ENCODE measurements around the gene CBFB.

- TF ChIP-seq ZNF274 (IDR thresholded peaks at IDR 0.05; ENCODE audit: low read depth, low read length) (no peak), YY1 (IDR thresholded peaks at IDR 0.05; ENCODE audit: insufficient read depth, insufficient read length) (no peak), SUZ12 (IDR thresholded peaks at IDR 0.05; ENCODE audit: extremely low read depth, insufficient read depth, insufficient read length) (no peak)
Measured at GRCh38 chr16:66983033-66983432, 45.9 kb upstream of the CBFB start.

Measured in NT2/D1 (cell line).